Measurements from ENCODE around the gene PEX14. TPM values are rescaled to one million over a fixed set of nuclear protein-coding genes. Genes with fewer than 3 reads are reported as not detected.

Gene PEX14
- total RNA-seq, 1 donor from 2014 or later = 17.4 TPM

- Mint-ChIP-seq H3K27ac (ENCODE audit: unreplicated experiment) (no peak overlapping the region), H3K27me3 (ENCODE audit: low read depth) (no peaks in the 10 kb centered on the region)
Measured at GRCh38 chr1:10578070-10578469, 103.3 kb downstream of the PEX14 start.

GRCh38 chr1:10583641-10584040 is 108.9 kb downstream of the PEX14 start:
- no peak overlapping the region for H3K4me3 Mint-ChIP-seq (ENCODE audit: unreplicated experiment)

More at GRCh38 chr1:10578070-10578469, 103.3 kb downstream of the PEX14 start:
- TF ChIP-seq CTCF (IDR thresholded peaks at IDR 0.05) = no peak
- Mint-ChIP-seq H3K4me1 (ENCODE audit: low read depth) (peaks cover 31% of the 10 kb centered on the region), H3K36me3 (ENCODE audit: low read depth) (peaks cover 5% of the 10 kb centered on the region), H3K4me3 (ENCODE audit: unreplicated experiment) (no peak overlapping the region), H3K9me3 (ENCODE audit: low read depth) (peaks cover 9% of the 10 kb centered on the region)
- no peak for DNase-seq (ENCODE audit: low spot score)

GRCh38 chr1:10585242-10585641 is 110.5 kb downstream of the PEX14 start:
- H3K9me3 Mint-ChIP-seq (ENCODE audit: low read depth) = peaks cover 19% of the 10 kb centered on the region
- H3K36me3 Mint-ChIP-seq (ENCODE audit: low read depth) = peaks cover 5% of the 10 kb centered on the region
- H3K27me3 Mint-ChIP-seq (ENCODE audit: low read depth) = no peaks in the 10 kb centered on the region
- peaks cover 4% of the 10 kb centered on the region for H3K4me1 Mint-ChIP-seq (ENCODE audit: low read depth)
- TF ChIP-seq CTCF (IDR thresholded peaks at IDR 0.05) = no peak
- H3K27ac Mint-ChIP-seq (ENCODE audit: unreplicated experiment) = no peak overlapping the region
- no peak overlapping the region for H3K4me3 Mint-ChIP-seq (ENCODE audit: unreplicated experiment)
- no peak for DNase-seq (ENCODE audit: low spot score)

More at GRCh38 chr1:10583641-10584040, 108.9 kb downstream of the PEX14 start:
- H3K27ac Mint-ChIP-seq (ENCODE audit: unreplicated experiment) = no peak overlapping the region
- H3K36me3 Mint-ChIP-seq (ENCODE audit: low read depth) = peaks cover 9% of the 10 kb centered on the region
- no peak for DNase-seq (ENCODE audit: low spot score)
- H3K27me3 Mint-ChIP-seq (ENCODE audit: low read depth) = no peaks in the 10 kb centered on the region
- TF ChIP-seq CTCF (IDR thresholded peaks at IDR 0.05) = no peak
- peaks cover 25% of the 10 kb centered on the region for H3K9me3 Mint-ChIP-seq (ENCODE audit: low read depth)
- peaks cover 4% of the 10 kb centered on the region for H3K4me1 Mint-ChIP-seq (ENCODE audit: low read depth)

- H3K36me3 Mint-ChIP-seq (ENCODE audit: low read depth) = peaks cover 5% of the 10 kb centered on the region
- no peaks in the 10 kb centered on the region for H3K27me3 Mint-ChIP-seq (ENCODE audit: low read depth)
- DNase-seq (ENCODE audit: low spot score) = no peak
- H3K4me1 Mint-ChIP-seq (ENCODE audit: low read depth) = peaks cover 4% of the 10 kb centered on the region
- no peak for TF ChIP-seq CTCF (IDR thresholded peaks at IDR 0.05)
- H3K27ac Mint-ChIP-seq (ENCODE audit: unreplicated experiment) = no peak overlapping the region
- H3K4me3 Mint-ChIP-seq (ENCODE audit: unreplicated experiment) = no peak overlapping the region
- peaks cover 19% of the 10 kb centered on the region for H3K9me3 Mint-ChIP-seq (ENCODE audit: low read depth)
Measured at GRCh38 chr1:10586125-10586524, 111.4 kb downstream of the PEX14 start.

GRCh38 chr1:10588640-10589039 is 113.9 kb downstream of the PEX14 start:
- no peaks in the 10 kb centered on the region for H3K27me3 Mint-ChIP-seq (ENCODE audit: low read depth)
- DNase-seq (ENCODE audit: low spot score) = no peak
- peaks cover 4% of the 10 kb centered on the region for H3K4me1 Mint-ChIP-seq (ENCODE audit: low read depth)
- H3K36me3 Mint-ChIP-seq (ENCODE audit: low read depth) = peaks cover 5% of the 10 kb centered on the region
- peaks cover 19% of the 10 kb centered on the region for H3K9me3 Mint-ChIP-seq (ENCODE audit: low read depth)
- TF ChIP-seq CTCF (IDR thresholded peaks at IDR 0.05) = no peak
- no peak overlapping the region for H3K27ac Mint-ChIP-seq (ENCODE audit: unreplicated experiment)
- H3K4me3 Mint-ChIP-seq (ENCODE audit: unreplicated experiment) = no peak overlapping the region

Data from chondrocyte (in vitro differentiated cells).